VCaP (cell line): ENCODE results near the gene FAM168A.
A peak's percentile ranks its signal among the peaks of the same experiment; 100 is the strongest.
"Not testable (repeated sequence)": the region's sequence is repeated elsewhere in the genome, so short reads cannot be mapped to it uniquely, and the experiment has no call there.

Experiments used
- H3K27ac ChIP-seq: fragments of 450-650 bp; 2 replicates; pipeline ENCODE4 v1.5.1; 2017
- TF ChIP-seq, protein P1 (sequence below): fragments of 450-650 bp; conservative IDR thresholded peaks from 2 replicates; pipeline ENCODE4 v1.5.1; 2017; ENCODE audit warnings: mild to moderate bottlenecking, moderate library complexity

FAM168A gene

DNA sequence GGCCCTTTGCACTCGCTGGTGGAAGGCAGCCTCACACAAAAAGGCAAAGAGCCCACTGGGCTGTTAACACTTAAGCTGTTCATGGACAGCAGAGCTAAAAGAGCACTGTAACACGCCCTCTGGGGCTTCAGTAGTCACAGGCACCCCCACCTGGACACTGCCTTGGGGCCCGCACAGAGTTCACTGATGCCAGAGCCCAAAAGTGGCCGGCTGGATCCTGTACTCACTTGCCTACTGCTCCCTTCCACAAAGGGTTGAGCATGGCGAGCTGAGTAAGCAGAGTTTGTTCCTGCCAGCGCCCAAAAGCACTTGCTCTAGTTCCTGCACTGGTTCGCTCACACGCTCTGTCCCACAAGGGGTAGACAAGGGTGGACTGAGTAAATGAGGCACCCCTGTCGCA, 142.9 kb downstream of the FAM168A start:
- TF ChIP-seq, protein P1, sequence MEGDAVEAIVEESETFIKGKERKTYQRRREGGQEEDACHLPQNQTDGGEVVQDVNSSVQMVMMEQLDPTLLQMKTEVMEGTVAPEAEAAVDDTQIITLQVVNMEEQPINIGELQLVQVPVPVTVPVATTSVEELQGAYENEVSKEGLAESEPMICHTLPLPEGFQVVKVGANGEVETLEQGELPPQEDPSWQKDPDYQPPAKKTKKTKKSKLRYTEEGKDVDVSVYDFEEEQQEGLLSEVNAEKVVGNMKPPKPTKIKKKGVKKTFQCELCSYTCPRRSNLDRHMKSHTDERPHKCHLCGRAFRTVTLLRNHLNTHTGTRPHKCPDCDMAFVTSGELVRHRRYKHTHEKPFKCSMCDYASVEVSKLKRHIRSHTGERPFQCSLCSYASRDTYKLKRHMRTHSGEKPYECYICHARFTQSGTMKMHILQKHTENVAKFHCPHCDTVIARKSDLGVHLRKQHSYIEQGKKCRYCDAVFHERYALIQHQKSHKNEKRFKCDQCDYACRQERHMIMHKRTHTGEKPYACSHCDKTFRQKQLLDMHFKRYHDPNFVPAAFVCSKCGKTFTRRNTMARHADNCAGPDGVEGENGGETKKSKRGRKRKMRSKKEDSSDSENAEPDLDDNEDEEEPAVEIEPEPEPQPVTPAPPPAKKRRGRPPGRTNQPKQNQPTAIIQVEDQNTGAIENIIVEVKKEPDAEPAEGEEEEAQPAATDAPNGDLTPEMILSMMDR = no peak
- H3K27ac ChIP-seq = no peak overlapping the region

DNA sequence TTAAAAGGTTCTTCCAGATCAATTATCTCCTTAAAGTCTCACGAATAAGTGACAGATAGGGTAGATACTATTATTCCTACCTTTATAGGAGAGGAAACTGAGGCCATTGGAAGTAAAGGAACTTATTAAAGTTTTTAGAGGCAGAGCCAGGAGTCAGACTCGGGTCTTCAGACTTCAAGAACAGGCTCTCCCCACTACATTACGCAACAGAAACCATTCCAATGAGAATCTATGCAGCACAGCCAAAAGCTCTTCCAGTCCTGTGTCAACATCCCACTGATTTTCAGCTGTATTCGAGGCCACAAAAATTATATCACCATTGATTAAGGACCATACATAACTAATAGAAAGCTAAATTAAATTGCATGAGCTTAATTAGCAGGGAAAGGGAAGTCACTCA, 144.3 kb downstream of the FAM168A start:
- no peak overlapping the region for H3K27ac ChIP-seq
- TF ChIP-seq, protein P1 = no peak

DNA sequence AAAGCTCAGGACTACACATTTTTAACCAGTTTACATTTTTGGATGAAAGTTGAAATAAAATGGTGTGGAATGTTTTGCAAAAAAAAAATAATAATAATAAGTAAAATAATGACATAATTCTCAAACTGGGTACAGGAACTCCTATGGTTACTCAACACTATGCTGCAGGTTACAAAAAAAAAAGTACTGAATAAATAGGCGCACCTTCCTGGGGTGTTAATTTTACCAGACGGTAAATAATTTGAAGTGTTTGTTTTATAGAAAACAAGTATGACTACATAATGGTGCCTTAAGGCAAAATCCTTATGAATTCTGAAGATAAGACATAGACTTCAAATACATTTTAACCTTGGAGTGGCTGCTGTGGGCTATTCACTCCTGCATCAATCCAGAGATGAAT, 145.2 kb downstream of the FAM168A start:
- H3K27ac ChIP-seq = no peak overlapping the region

DNA sequence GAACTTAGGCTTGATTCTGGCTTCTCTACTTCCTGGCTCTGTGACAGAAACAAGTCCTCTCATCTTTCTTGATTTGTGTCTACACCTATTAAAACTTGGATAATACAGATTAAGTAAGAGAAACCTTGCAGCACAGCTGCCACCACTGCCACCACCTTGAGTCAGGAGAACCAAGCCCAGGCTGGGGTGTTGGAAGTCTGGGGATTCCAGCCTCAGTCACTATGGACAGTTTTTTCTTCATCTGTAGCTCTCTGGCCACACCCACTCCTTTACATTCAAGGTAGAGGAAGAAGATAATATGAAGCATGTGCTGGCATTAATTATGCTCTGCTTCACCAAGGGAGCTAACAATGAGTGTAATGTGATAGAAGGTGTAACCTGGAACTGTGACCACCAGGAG, 146.0 kb downstream of the FAM168A start:
- no peak overlapping the region for H3K27ac ChIP-seq
- TF ChIP-seq, protein P1 = no peak

More for the DNA sequence above, 145.2 kb downstream of the FAM168A start:
- TF ChIP-seq, protein P1 = no peak

DNA sequence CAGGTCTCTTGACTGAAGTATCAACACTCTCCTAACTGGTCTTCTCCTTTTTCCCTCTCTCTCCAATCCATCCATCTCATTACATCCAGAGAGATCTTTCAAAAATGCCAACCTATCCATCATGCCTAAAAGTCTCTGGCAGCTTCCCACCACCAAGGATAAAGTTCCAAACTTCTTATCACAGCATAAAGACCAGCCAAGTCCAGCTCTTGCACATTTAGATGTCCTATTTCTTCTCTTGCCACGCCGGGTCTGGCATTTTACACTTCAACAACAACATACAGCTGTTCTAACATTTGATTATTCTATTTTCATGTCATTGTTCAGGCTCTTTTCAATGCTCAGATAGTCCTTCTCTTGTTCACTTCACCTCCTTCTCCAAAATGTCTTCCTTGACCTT, 151.1 kb downstream of the FAM168A start:
- TF ChIP-seq, protein P1 = no peak
- H3K27ac ChIP-seq = peak overlapping the region; percentile 56

DNA sequence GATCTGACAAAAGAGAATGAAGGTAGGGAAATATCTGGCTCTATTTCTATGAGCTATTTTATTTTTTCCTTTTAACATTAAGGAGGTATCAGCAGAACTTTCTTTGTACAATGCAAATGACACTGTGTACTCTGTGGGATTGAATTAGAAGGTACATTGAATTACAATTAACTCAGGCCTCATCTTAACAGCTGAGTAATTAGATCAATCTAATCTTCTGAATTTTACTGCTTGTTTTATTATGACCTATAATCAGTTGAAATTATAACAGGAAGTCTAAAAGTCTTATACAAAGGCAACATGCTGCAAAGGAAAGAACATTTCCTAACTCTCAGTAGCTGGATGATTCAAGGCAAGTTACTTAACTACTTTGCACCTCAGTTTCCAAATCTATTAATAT, 151.9 kb downstream of the FAM168A start:
- H3K27ac ChIP-seq = peak overlapping the region; percentile 56
- TF ChIP-seq, protein P1 = no peak

DNA sequence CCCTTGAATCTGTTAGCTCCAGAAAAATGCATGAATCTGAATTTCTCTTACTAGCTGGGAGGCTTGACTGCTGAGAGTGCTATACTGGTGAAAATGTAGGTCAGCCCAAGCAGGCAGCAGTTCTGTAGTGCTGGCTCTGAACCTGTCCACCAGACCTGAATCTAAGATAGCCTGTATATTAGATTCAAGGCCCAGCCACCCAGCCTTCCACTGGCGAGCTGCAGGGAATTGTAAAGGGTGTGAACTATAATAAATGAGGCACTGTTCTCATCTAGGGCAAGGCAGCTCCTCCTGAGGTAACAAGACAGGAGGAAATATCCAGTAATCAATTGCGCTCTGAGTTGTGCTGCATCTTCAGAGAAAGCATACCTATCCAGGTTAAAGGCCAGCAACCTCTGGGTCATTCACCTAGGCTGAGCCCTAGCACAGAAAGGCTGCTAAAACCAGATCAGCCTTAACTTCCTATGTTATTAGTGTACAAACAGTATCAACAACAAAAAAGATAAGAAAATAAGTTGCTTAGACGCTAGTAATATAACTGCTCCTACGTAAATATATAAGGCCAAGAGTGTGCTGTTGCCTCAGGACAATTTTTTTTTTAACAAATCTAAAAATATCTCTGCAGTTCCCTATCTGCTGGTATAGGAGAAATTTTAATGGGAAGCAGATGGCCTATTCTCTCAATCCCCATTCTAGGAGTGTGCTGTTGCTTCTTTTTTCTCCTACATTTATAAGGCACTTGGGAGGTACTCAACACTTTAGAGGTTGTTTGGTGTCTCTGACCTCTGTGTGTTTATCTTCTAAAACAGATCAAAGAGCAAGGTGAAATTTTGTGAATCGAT, 158.7 kb downstream of the FAM168A start:
- TF ChIP-seq, protein P1 = no peak
- H3K27ac ChIP-seq = no peak overlapping the region; the same call in 1 of the 2 replicates

DNA sequence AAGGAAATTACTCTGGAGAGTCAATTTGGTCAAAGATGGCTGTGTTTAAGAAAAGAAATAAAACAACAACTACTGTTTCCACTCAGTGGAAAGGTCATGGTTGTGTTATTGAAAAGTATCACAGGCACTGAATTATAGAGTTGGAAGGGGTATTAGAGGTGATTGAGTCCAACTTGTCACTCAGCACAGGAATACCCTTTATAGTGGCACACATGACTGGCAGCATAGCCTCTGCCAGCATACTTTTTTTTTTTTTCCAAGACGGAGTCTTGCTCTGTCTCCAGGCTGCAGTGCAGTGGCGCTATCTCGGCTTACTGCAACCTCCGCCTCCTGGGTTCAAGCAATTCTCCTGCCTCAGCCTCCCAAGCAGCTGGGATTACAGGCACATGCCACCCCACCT, 161.1 kb downstream of the FAM168A start:
- not testable (repeated sequence) for H3K27ac ChIP-seq
